Activated T-cell treated with anti-CD3 and anti-CD28 coated beads, Interleukin-2, amount 50 U/mL, for 1 hour (primary cell): Measurements from ENCODE around the gene TAGLN3.

ENCODE experiments used
- DNase-seq: peaks from one replicate; pipeline ENCODE4 v3.0.0-alpha.2; 2020

The TAGLN3 gene

DNA sequence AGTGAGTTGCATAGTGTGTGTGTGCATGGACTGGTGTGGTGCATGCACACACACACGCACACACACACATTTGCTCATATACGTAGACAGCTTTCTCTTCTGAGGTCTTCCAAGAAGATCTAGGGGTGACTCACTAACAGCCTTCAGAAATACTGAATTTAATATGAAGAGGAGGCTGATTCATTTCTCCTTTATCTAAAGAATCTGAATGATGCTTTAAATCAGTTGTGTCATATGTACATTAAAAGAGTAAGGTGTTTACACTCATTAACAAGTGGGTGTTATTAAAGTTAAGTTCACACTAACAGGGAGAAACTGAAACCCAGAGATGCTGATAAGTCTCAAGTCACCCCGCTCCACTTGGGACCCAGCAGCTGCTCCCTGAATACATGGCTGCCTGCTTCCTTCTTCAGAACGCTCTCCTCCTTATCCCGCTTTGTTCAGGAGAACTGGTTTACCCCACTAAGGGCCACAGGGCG lies 57.8 kb downstream of the TAGLN3 start:
- DNase-seq = no peak

DNA sequence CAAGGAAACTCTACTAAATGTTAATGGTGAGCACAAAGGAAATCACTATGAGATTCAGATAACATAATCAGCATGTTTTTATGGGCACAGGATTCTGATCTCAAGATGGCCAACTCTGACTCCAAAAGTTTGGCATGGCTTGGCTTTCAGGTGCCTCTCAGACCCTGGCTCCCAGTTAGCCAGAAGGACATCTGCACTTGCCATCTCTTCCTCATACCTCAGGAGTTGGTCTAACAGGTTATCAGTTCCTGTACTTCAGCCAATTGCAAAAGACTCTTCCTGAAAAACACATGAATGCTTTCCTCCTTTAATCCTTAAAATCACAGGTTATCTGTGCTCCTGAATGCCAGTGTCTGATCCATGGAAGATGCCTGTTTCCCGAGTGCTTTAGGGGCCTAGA lies 60.8 kb downstream of the TAGLN3 start:
- DNase-seq = no peak

DNA sequence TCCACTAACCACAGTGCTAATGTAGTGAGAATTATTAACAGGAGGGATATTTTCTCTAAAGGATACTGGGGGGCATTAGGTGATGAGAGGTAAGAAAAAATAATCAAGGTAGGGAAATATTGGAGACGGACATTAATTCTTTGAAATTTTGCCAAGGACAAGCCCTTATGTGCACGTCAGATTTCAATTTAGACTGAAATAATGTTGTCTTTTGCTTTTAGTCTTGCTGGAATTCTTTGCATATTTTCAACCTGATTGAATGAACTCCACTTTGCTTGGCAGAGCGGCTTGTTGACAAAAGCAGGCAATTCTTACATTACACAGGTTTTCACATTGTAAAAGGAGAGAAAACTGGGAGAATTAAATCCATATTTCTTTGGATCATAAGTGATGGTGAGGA lies 62.4 kb downstream of the TAGLN3 start:
- DNase-seq = no peak
